Cardiac septum (tissue), 1 donor: Measurements from ENCODE around the gene ZNF777. TPM values are rescaled to one million over a fixed set of nuclear protein-coding genes. Genes with fewer than 3 reads are reported as not detected.
A peak's percentile ranks its signal among the peaks of the same experiment; 100 is the strongest.
"Not testable (repeated sequence)": the region's sequence is repeated elsewhere in the genome, so short reads cannot be mapped to it uniquely, and the experiment has no call there.

Experiments
- DNase-seq: peaks from one replicate; pipeline ENCODE4 v3.0.0-alpha.2; 2020; ENCODE audit warnings: low spot score
- intact Hi-C: fragments of 100-400 bp; cut with DNase I; formaldehyde crosslinking; loops from one replicate; pipeline ENCODE4 v1.14.0; 2022
- total RNA-seq: library from RNA; stranded (reverse); fragmentation: NEBNext Ultra II Directional; extraction: Animal tissue kit (Norgen Biotek cat#: 25700); gene quantifications from one replicate; pipeline ENCODE4 v1.2.1, GENCODE V29; 2021
- donor health status: DM: no; HTN: no; CAD: no.

ZNF777 gene
- total RNA-seq, 1 donor from 2014 or later: 7.6 TPM

DNA sequence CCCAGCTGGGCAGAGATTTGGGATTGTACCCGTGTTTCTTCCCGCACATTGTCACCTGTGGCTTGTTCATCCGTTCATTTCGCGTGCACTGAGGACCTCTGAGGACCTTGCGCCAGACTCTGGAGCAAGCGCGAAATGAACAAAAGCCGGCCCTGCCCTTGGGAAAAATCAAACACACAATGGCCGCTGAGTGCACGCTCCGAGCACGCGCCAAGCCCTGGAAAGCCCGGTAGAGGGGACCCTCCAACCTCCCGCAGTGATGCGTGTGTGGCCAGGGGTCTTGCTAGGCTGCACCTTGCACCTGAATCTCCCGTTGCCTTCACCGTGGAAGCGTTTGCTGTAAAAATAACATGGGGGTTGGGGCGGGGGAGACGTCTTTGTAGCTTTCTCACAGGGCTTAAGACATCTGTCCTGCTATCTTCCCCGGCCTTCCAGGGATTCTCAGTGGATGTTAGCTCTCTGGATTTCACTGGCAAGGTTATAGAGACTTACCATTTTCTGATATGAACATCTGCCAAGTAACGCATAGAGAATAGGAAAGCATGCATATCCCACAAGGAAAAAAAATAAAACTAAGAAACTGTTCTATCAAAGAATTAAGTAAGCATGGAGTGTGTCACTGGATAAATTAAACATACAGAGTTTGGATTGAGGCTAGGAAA, 37.3 kb downstream of the ZNF777 start:
- intact Hi-C loops: no loop called here
- no peak for DNase-seq

DNA sequence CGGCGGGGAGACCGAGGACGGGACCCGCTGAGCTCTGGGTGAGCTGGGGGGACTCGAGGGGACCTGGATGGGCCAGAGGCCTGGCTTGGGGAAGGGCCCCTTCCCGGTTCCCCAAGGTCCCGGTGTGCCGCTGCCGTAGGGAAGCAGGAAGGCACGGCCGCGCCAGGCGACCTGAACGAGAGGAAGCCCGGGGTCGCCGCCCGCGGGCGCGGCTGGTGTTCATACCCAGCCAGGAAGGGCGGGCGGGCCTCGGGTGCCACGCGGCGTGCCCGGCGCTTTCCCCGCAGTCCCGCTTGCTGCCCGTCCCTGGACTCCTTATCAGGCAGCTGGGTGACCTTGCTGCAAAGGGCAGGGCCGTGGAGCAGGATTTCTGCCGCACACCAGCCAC, 38.0 kb downstream of the ZNF777 start:
- intact Hi-C loops: no loop called here
- no peak for DNase-seq

DNA sequence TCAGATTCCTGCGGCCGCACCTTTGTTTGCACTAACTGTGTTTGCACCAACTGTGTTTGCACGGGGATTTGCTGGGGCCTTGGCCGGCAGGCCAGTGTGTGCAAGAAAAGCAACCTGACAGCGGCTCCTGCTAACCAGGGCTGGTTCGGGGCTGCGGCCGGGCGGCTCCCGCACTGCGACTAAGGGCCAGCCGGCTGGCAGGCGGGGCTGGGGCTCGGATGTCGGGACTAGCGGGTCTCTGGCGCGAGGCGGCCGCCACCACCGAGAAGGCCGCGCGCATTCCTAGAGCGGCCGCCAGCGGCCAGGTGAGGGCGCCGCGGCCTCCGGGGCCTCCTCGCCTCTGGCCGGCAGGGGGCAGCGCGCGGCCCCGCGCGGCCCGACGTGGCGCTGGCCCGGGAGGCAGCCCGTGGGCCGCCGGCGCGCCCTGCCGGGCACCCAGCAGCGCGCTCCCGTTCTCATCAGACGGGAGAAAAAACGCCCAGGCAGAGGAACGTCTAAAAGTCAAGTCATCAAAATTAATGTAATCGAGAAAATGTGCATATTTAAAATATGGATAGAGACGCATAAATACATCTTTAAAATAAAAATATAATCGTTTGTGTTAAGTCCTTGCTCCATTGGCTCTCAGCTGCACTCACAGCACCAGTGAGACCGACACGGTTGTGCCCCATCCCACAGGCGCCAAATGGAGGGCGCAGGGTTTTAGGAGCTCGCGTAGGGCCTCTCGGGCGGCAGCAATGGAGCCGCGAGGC, 38.5 kb downstream of the ZNF777 start:
- intact Hi-C loops: no loop called here
- peak; percentile 84 for DNase-seq

DNA sequence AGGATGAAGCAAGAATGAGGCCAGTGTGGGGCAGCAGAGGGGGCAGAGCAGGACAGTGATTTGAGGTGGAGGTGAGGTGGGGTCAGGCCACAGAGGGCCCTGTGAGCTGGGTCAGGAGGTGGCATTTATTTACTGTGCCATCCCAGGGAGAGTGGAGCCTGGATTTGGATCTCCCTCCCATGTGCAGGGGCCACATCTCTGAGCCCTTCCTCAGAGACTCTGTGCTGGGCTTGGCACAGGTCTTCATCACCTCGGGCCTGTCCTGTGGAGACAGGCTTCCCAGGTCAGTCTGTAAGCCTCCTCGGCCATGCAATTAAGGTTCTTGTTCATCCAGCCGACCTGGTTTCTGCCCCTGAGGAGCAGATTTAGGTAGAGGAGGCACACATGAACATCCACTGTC, 40.9 kb downstream of the ZNF777 start:
- DNase-seq: no peak
- intact Hi-C loops: no loop called here

DNA sequence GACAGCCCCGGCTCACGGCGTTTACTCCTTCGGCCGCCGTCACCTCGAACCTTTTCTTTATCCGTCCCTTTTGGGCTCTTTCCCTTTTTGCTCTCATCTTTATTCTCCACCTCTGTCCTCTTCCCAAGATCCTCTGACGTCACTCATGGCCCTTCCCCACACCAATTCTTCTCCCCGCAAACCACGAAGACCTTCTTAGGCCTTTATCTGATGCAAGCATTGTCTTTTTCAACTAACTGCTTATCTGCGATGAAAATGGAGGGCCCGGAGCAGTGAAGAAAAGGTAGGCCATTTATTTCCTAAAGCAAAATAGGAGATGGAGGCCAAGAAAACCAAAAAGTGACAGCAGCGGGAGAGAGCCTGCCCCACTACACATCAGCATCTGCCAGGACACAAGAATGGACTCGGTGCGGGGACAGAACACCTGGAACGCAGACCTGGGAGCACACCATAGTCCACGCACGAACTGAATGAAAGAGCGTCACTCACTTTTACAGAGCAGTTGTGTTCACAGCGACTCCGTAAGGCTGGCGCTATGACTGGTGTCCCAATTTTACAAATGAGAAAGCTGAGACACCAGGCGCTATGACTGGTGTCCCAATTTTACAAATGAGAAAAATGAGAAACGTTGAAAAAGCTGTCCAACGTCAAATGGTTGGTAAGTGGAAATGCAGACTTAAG, 45.3 kb downstream of the ZNF777 start:
- DNase-seq: no peak

DNA sequence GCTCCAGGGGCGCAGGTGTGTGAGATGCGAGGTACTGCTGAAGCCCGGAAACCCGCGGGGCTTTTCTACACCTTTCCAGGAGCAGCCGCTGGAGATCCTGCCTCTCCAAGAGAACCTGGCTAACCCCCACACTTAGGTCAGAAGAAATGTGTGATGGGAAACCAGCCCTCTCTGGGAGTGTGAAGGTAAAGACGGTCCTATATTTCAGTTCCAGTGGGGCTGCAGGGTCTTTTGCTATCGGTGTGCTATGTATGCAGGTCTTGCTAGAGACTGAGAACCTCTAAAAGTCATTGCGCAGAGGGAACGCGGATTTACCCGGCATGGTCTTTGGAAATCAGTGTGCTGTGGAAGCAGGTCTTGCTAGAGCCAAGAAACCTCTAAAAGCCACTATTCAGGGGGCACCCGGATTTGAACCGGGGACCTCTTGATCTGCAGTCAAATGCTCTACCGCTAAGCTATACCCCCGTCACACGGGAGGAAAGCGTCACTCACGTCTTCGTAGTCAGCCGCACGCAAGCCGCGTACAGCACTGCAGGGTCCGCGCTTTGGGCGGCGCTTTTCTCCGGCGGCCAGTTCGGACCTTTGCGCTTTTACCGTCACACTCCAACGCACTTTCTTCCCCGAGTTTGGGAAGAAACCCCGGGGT, 46.0 kb downstream of the ZNF777 start:
- intact Hi-C loops: loop anchor here (10.0 kb wide), 1 partner anchor 100 kb away; no protein-coding TSS in a partner anchor
- no peak for DNase-seq

More for the DNA sequence above, 45.3 kb downstream of the ZNF777 start:
- intact Hi-C loops: loop anchor here (10.0 kb wide), 1 partner anchor 101 kb away; no protein-coding TSS in a partner anchor

DNA sequence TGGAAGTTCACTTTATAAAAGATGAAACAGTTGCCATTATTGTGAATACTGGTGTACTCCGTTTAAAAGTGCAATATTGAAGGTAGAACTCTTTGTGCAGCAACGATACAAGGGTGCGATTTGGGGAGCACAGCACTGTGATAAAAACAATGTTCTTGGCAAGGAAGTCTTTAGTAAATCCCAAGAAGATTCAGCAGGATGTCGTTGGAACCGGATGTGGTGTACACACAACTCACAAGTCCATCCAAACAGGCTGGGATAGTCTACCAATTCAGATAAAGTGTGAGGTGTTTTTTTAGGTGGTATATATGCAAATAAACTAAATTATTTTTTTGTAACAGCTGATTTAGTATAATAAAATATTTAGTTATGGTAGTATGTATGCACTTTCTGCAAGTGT, 46.7 kb downstream of the ZNF777 start:
- DNase-seq: no peak
- intact Hi-C loops: loop anchor here (10.0 kb wide), 1 partner anchor 99 kb away; no protein-coding TSS in a partner anchor

DNA sequence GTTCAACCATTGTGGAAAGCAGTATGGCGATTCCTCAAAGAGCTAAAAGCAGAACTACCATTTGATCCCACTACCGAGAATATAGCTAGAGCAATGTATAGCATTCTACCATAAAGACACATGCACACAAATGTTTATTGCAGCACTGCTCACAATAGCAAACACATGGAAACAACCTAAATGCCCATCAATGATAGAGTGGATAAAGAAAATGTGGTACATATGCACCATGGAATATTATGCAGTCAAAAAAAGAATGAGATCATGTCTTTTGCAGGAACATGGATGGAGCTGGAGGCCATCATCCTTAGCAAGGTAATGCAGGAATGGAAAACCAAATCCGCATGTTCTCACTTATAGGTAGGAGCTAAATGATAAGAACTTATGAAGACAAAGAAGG, 47.8 kb downstream of the ZNF777 start:
- intact Hi-C loops: loop anchor here (10.0 kb wide), 1 partner anchor 98 kb away; no protein-coding TSS in a partner anchor
- not testable (repeated sequence) for DNase-seq

DNA sequence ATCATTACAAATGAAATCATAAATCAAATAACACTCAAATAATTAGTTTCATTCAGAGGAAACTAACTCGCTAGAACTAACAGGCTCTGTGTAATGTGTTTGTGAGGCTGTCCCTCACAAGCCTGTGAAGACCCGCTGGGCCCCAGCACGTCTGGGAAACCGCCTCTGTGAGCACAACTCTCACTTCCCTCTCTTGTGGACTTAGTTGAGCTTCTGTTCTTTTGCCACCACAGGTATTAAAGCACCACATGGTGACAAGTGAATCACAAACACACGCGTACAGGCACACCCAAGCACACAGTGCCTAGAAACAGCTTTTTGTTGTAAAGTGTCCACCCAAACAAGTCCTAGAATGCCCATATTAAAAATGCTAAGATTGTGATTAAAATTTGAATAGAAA, 51.0 kb downstream of the ZNF777 start:
- no peak for DNase-seq
- intact Hi-C loops: loop anchor here (10.0 kb wide), 1 partner anchor 95 kb away; no protein-coding TSS in a partner anchor

DNA sequence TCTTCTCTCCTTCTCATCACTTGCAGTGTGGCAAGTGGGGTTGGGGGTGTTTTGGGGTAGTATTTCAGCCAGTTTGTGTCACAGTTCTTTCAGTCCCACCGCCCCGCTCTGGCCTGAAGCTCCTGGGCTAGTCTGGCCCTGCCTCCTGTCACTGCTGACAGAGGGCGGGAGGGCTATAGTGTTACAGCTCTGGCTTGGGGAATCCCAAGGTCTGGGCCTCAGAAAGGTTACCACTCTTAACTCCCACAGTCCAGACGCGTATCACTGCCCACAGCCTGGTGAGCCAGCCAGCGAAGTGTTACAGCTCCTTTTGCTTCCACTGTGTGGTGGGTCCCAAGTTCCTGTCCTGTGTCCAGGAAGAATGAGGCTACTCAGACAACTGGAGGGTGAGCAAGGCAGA, 56.0 kb downstream of the ZNF777 start:
- DNase-seq: no peak
- intact Hi-C loops: no loop called here

DNA sequence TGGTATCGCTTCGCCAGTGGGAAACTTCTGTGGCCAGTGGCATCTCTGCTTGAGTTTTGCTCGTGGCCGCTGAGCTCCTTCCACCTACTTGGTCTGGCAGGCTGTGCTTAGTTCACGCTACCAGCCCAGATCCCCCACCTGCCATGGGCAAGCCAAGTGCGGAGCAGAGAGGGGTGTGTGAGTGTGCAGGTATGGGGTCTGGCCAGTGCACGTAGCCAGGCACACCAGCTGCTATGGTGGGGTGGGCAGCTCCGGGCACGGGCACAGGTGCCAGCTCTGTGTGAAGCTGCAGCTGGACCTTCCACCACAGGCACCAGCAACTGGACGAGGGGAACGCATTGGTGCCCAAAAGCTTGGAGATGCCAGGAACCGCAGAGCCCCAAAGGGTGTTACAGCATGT, 56.5 kb downstream of the ZNF777 start:
- intact Hi-C loops: no loop called here

DNA sequence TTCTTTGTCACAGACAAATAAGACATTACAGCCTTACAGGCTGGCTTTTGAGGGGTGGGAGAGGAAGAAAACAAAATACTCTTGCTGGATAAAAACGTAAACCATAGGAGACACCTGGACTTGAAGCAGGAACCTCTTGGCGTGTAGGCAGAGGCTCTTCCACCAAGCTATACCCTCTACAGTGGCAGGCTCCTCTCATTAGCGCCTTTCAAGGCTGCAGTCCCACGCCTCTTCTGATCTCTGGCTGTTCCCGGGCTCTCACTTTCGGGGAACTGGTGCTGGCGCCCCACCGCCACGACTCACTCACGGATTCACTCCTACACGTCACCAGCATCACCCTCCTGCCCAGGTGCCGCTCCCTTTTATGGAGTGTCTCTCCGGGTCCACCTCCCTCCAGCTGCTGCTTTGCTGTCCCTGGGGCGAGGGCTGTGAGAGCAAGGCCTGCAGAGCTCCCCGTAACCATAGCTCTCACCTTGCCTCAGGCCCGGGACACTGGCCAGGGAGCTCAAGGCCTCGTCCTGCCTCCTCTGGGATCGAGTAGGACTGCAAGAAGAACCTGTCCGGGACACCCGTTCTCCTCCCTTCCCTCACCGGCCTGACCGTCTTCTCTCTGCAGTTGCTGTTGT, 62.6 kb downstream of the ZNF777 start:
- intact Hi-C loops: no loop called here

More for the DNA sequence above, 56.5 kb downstream of the ZNF777 start:
- no peak for DNase-seq

DNA sequence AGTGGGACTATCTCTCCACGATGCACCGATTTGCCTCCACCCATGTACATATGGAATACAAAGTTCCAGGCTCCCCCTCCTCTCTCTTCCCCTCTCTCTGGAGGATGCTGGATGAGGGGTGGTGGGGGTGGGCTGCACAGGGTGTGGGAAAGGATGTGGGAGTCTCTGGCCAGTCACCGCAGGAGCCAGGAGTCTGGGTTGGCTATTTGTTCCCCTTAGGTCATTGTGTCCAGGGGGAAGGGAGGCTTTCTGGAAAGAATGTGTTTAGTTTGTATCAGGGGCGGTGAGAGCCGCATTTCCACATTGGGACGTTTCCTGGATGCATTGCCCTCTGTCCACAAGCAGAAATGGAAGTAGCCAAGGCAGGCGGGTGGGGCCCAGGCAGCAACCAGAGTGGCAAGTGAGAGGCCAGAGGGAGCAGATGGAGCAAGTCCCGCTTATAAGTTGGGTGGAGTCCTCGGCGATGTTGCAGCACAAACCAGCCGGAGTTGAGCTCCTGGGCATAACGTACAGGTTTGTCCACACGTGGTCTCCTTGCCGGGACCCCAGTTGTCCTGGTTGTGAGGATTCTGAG, 63.3 kb downstream of the ZNF777 start:
- DNase-seq: no peak
- intact Hi-C loops: no loop called here

More for the DNA sequence above, 62.6 kb downstream of the ZNF777 start:
- DNase-seq: no peak

DNA sequence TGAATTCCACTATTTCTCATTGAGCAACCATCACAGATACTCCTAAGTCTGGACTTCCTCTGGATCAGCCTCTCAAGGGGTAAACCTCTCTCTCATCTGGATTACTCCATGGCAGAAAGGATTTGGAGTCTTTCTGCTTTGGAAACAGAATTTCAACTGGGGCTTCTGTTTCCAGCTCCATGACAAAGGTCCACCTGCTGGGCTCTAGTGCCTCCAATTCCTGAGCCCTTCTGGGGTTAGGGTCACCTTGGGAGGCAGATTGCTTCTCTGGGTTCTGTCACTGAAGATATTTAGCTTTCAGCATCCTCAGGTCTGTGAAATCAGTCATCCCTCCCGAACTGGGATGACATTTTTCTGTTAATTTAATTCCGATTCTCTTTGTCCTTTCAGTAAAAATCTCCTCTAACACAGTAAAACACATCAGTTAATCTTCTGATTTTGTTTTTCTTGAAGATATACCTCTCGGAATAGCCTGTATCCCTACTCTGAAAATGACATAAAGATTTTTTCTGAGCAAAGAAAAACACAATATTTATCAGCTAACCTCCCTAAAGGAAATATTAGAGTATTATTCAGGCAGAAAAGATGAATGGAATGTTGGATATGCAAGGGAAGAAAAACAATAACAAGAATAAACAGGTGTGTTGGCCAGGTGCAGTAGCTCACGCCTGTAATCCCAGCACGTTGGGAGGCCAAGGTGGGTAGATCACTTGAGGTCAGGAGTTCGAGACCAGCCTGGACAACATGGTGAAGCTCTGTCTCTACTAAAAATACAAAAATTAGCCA, 72.1 kb downstream of the ZNF777 start:
- intact Hi-C loops, DNase-seq: not testable (repeated sequence)

DNA sequence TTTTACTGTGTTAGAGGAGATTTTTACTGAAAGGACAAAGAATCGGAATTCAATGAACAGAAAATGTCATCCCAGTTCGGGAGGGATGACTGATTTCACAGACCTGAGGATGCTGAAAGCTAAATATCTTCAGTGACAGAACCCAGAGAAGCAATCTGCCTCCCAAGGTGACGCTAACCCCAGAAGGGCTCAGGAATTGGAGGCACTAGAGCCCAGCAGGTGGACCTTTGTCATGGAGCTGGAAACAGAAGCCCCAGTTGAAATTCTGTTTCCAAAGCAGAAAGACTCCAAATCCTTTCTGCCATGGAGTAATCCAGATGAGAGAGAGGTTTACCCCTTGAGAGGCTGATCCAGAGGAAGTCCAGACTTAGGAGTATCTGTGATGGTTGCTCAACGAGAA, 74.3 kb downstream of the ZNF777 start:
- DNase-seq, intact Hi-C loops: not testable (repeated sequence)

DNA sequence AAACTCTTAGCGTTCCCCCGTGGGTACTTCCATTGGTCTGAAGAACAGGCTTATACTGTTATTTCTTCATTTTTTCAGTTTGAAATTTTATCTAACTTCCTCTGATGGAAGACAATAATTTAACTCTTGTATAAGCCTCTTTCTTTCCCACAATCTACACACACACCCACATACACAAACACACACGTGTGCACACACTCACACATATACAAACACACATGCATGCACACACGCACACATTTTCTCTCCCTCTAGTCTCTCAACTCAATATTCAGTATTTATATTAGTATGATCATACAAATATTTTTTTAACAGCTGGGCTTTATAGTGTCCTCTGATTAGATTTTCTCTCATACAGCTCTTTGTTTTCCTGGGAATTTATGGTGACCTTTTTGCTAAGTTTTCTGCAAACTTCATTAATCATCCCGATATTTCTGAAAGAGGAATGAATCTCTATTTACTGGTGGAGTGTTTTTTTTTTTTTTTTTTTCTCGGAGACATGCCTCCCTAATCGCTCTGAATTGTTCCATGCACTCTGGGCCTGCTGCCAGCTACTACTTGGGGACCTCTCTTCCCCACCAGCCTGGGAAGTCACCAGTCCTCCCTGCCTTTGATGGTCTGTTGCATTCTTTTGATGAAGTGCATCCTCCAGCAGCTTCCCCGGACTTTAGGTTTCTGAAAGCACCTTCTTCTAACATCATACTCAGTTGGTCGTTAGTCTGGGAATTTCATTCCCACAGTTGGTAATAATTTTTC, 75.5 kb downstream of the ZNF777 start:
- intact Hi-C loops: no loop called here
- DNase-seq: no peak
